GM21360 (cell line): Measurements from ENCODE around the gene WIF1.

Experiments
- ATAC-seq: cut with Tn5 transposase; IDR thresholded peaks from one replicate; pipeline ENCODE4 v1.9.1; 2021; ENCODE audit warnings: mild to moderate bottlenecking, moderate library complexity; ENCODE audit not compliant: unreplicated experiment

Gene WIF1

GRCh38 chr12:65121049-65121955 lies at the start of gene WIF1:
TSS of gene WIF1 (minus strand) at chr12:65121305. CDS start at chr12:65121191, 114 bp downstream.
- no peak for ATAC-seq

- ATAC-seq, result peak; percentile 45
Measured at GRCh38 chr12:65170209-65170881, 49.2 kb upstream of the WIF1 start.

- ATAC-seq, result peak; percentile 93
Measured at GRCh38 chr12:65169320-65170208, 48.5 kb upstream of the WIF1 start, which contains the start of gene LEMD3. TSS of gene LEMD3 (plus strand) at chr12:65169583. CDS start at chr12:65169597, 14 bp downstream.

- no peak for ATAC-seq
Measured at GRCh38 chr12:65168681-65169319, 47.7 kb upstream of the WIF1 start.

GRCh38 chr12:65164774-65165173 lies 43.7 kb upstream of the WIF1 start:
- no peak for ATAC-seq

- ATAC-seq, result no peak
Measured at GRCh38 chr12:65164244-65164643, 43.1 kb upstream of the WIF1 start.

- peak; percentile 61 for ATAC-seq
Measured at GRCh38 chr12:65162609-65163008, 41.5 kb upstream of the WIF1 start.

- ATAC-seq, result no peak
Measured at GRCh38 chr12:65157091-65157490, 36.0 kb upstream of the WIF1 start.

GRCh38 chr12:65156366-65156841 lies 35.3 kb upstream of the WIF1 start:
- ATAC-seq, result peak; percentile 85

- peak; percentile 24 for ATAC-seq
Measured at GRCh38 chr12:65155784-65156183, 34.7 kb upstream of the WIF1 start.

- no peak for ATAC-seq
Measured at GRCh38 chr12:65152596-65152995, 31.5 kb upstream of the WIF1 start.

- no peak for ATAC-seq
Measured at GRCh38 chr12:65152012-65152411, 30.9 kb upstream of the WIF1 start.

GRCh38 chr12:65147312-65147905 lies 26.3 kb upstream of the WIF1 start:
- ATAC-seq, result no peak

GRCh38 chr12:65140738-65141137 lies 19.6 kb upstream of the WIF1 start:
- ATAC-seq, result no peak

GRCh38 chr12:65139389-65139788 lies 18.3 kb upstream of the WIF1 start:
- ATAC-seq, result no peak

- ATAC-seq, result no peak
Measured at GRCh38 chr12:65133879-65134278, 12.8 kb upstream of the WIF1 start.

GRCh38 chr12:65126482-65126881 lies 5.4 kb upstream of the WIF1 start:
- ATAC-seq, result no peak

- no peak for ATAC-seq
Measured at GRCh38 chr12:65125975-65126374, 4.9 kb upstream of the WIF1 start.

GRCh38 chr12:65125247-65125646 lies 4.1 kb upstream of the WIF1 start:
- ATAC-seq, result no peak
